CD14-positive monocyte (primary cell): ENCODE data around the gene RANBP3. TPM values are rescaled to one million over a fixed set of nuclear protein-coding genes. Genes with fewer than 3 reads are reported as not detected.

ENCODE experiments used
- DNase-seq, 3 donors: peaks; one replicate each; pipeline ENCODE4 v3.0.0-alpha.2; 2011 to 2022
- H2AFZ ChIP-seq: 2 replicates; pipeline ENCODE4 v1.6.0; 2012; ENCODE audit warnings: mild to moderate bottlenecking, low read depth, low read length, inconsistent platforms; ENCODE audit not compliant: insufficient read depth, poor library complexity, severe bottlenecking
- H3K27ac ChIP-seq, 2 donors: 1 replicate in 1 of 2; 2 replicates in 1 of 2; pipeline ENCODE4 v1.5.1; 2012 to 2013; ENCODE audit warnings: low read length in 2 of 2, control low read depth in 1 of 2, inconsistent platforms in 1 of 2, low read depth in 1 of 2, mild to moderate bottlenecking in 1 of 2
- H3K27me3 ChIP-seq, 2 donors: one replicate each; pipeline versions ENCODE4 v1.6.0 to v1.6.1; 2011 to 2013; ENCODE audit warnings: low read length in 2 of 2; ENCODE audit not compliant: control insufficient read depth in 2 of 2, insufficient read depth in 2 of 2
- H3K36me3 ChIP-seq, 2 donors: replicated peaks in 1 of 2; 1 replicate in 1 of 2; 2 replicates in 1 of 2; pipeline versions ENCODE4 v1.5.1 to v1.6.1; 2012 to 2013; ENCODE audit warnings: low read length in 2 of 2, control low read depth in 1 of 2, inconsistent platforms in 1 of 2, mild to moderate bottlenecking in 1 of 2; ENCODE audit not compliant: insufficient read depth in 2 of 2, control insufficient read depth in 1 of 2
- H3K4me1 ChIP-seq, 2 donors: 1 replicate in 1 of 2; 2 replicates in 1 of 2; pipeline versions ENCODE4 v1.5.1 to v1.6.1; 2012 to 2013; ENCODE audit warnings: low read length in 2 of 2, control low read depth in 1 of 2, inconsistent platforms in 1 of 2, mild to moderate bottlenecking in 1 of 2, moderate library complexity in 1 of 2; ENCODE audit not compliant: insufficient read depth in 2 of 2, control insufficient read depth in 1 of 2
- H3K4me2 ChIP-seq: replicated peaks from 2 replicates; pipeline ENCODE3; 2012; ENCODE audit warnings: low read length, moderate library complexity, mild to moderate bottlenecking; ENCODE audit not compliant: poor library complexity, severe bottlenecking; ENCODE audit errors: extremely low read depth
- H3K4me3 ChIP-seq, 3 experiments: fragments of 200-600 bp in 1 of 3; sonication (generic) in 1 of 3; replicated peaks in 1 of 3; 1 replicate in 2 of 3; 2 replicates in 1 of 3; pipeline ENCODE4 v1.5.1; 2011 to 2013; ENCODE audit warnings: low read length in 3 of 3, mild to moderate bottlenecking in 3 of 3, control low read depth in 2 of 3, low read depth in 2 of 3, inconsistent platforms in 1 of 3, moderate library complexity in 1 of 3
- H3K79me2 ChIP-seq: 2 replicates; pipeline ENCODE4 v1.6.0; 2012; ENCODE audit warnings: mild to moderate bottlenecking, control low read depth, inconsistent platforms, low read length, moderate library complexity; ENCODE audit not compliant: insufficient read depth
- H3K9ac ChIP-seq: 2 replicates; pipeline ENCODE4 v1.6.0; 2017; ENCODE audit warnings: low read length, mild to moderate bottlenecking; ENCODE audit not compliant: insufficient read depth, poor library complexity, severe bottlenecking
- H3K9me3 ChIP-seq, 2 donors: replicated peaks in 1 of 2; 1 replicate in 1 of 2; 2 replicates in 1 of 2; pipeline versions ENCODE4 v1.5.1 to v1.6.1; 2012 to 2013; ENCODE audit warnings: low read length in 2 of 2, control low read depth in 1 of 2; ENCODE audit not compliant: control insufficient read depth in 1 of 2, insufficient read depth in 1 of 2
- H4K20me1 ChIP-seq: 2 replicates; pipeline ENCODE4 v1.6.0; 2012; ENCODE audit warnings: mild to moderate bottlenecking, low read length, control low read depth, moderate library complexity; ENCODE audit not compliant: insufficient read depth
- H3K27ac Mint-ChIP-seq, 7 donors: one replicate each; pipeline ENCODE4 v1.8.0; 2020; ENCODE audit warnings: mild to moderate bottlenecking in 7 of 7, mixed read lengths in 7 of 7, moderate library complexity in 6 of 7, inconsistent platforms in 2 of 7
- H3K27me3 Mint-ChIP-seq, 3 donors: one replicate each; pipeline ENCODE4 v1.8.0; 2021 to 2022; ENCODE audit warnings: low read depth in 3 of 3, mild to moderate bottlenecking in 3 of 3, mixed read lengths in 3 of 3, moderate library complexity in 3 of 3, inconsistent platforms in 1 of 3
- H3K36me3 Mint-ChIP-seq, 2 donors: one replicate each; pipeline ENCODE4 v1.8.0; 2020; ENCODE audit warnings: mixed read lengths in 2 of 2, inconsistent platforms in 1 of 2, mild to moderate bottlenecking in 1 of 2
- H3K4me1 Mint-ChIP-seq: one replicate; pipeline ENCODE4 v1.8.0; 2020; ENCODE audit warnings: mild to moderate bottlenecking, mixed read lengths
- H3K4me3 Mint-ChIP-seq, 2 donors: one replicate each; pipeline ENCODE4 v1.8.0; 2020; ENCODE audit warnings: mild to moderate bottlenecking in 2 of 2, mixed read lengths in 2 of 2, moderate library complexity in 1 of 2
- H3K9me3 Mint-ChIP-seq, 7 donors: one replicate each; pipeline ENCODE4 v1.8.0; 2020 to 2022; ENCODE audit warnings: mixed read lengths in 7 of 7, mild to moderate bottlenecking in 6 of 7, moderate library complexity in 6 of 7, inconsistent platforms in 2 of 7
- CTCF ChIP-seq: fragments of 200-600 bp; IDR thresholded peaks from one replicate; pipeline ENCODE4 v1.8.0; 2022; ENCODE audit warnings: antibody characterized with exemption, mild to moderate bottlenecking
- WGBS: methylation state at CpG from one replicate; pipeline ENCODE4 v1.1.5; 2013; ENCODE audit warnings: missing lambda C conversion rate; ENCODE audit not compliant: insufficient coverage; 5-methylcytosine and 5-hydroxymethylcytosine counted together
- intact Hi-C, 2 donors: fragments of 100-400 bp; cut with micrococcal nuclease; formaldehyde crosslinking; loops; one replicate each; pipeline versions ENCODE4 v1.15.0 to v1.15.1; 2023
- polyA minus RNA-seq: library from RNA; depleted of rRNA, polyadenylated mRNA; stranded (reverse); fragments of >200 nt; gene quantifications from 2 replicates; pipeline ENCODE4 v1.2.3, GENCODE V29; 2012
- polyA plus RNA-seq, 3 donors: library from polyadenylated mRNA; depleted of rRNA in 1 of 3; unstranded in 2 of 3; stranded (reverse) in 1 of 3; fragments of 300-500 nt in 2 of 3; fragments of >200 nt in 1 of 3; fragmentation: Illumina TruSeq in 2 of 3; gene quantifications; 1 replicate in 2 of 3; 2 replicates in 1 of 3; pipeline ENCODE4 v1.2.3, GENCODE V29; 2012 to 2021
- total RNA-seq, 12 experiments: library from RNA in 1 of 12; stranded (reverse) in 1 of 12; fragments of 120-200 nt in 1 of 12; gene quantifications; one replicate each; pipeline ENCODE4 v1.2.4 and lab custom pipeline; 2013 to 2026; ENCODE audit warnings: mixed read lengths in 6 of 12, inconsistent platforms in 1 of 12

Gene RANBP3, protein sequence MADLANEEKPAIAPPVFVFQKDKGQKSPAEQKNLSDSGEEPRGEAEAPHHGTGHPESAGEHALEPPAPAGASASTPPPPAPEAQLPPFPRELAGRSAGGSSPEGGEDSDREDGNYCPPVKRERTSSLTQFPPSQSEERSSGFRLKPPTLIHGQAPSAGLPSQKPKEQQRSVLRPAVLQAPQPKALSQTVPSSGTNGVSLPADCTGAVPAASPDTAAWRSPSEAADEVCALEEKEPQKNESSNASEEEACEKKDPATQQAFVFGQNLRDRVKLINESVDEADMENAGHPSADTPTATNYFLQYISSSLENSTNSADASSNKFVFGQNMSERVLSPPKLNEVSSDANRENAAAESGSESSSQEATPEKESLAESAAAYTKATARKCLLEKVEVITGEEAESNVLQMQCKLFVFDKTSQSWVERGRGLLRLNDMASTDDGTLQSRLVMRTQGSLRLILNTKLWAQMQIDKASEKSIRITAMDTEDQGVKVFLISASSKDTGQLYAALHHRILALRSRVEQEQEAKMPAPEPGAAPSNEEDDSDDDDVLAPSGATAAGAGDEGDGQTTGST
- total RNA-seq (2013): 31.4 TPM
- polyA plus RNA-seq: 10 to 100 TPM in 1 of 3 donors, 1 to 10 TPM in 2; 4.5 to 49.5 (median 8.1) TPM
- 31.4 and 45.2 TPM in 2 replicates for polyA minus RNA-seq
- total RNA-seq (lab: John Stamatoyannopoulos, UW): 14.0 to 40.0 (median 28.7) reads per million in 11 experiments

- Mint-ChIP-seq H3K4me3 (peak within 1 kb of the TSS; percentile 85 to 91), H3K4me1 (peaks cover 40% of the 10 kb centered on the region), H3K9me3 (no peaks in the 10 kb centered on the region), H3K27me3 (no peaks in the 10 kb centered on the region), H3K36me3 (peaks cover 7 to 28% of the 10 kb centered on the region in 2 donors), H3K27ac (peak within 1 kb of the TSS; percentile 82 to 95 (median 95))
- no peak for TF ChIP-seq CTCF
- H3K36me3 ChIP-seq: peaks cover 14 to 31% of the 10 kb centered on the region in 2 donors
- H3K4me2 ChIP-seq: peak within 1 kb of the TSS; percentile 87
- peak within 1 kb of the TSS; percentile 98 for H3K9ac ChIP-seq
- intact Hi-C loops: loop anchor here (5.0 to 10.0 kb wide), 2 partner anchors 71 to 73 kb away; partner anchors contain the start of genes NDUFA11 (in 1 of the 2) and VMAC (in 1 of the 2)
- peaks cover 23 to 32% of the 10 kb centered on the region in 2 donors for H3K4me1 ChIP-seq
- H3K9me3 ChIP-seq: no peaks in the 10 kb centered on the region
- peak within 1 kb of the TSS; percentile 93 for H3K27ac ChIP-seq
- peaks cover 28% of the 10 kb centered on the region for H4K20me1 ChIP-seq
- H2AFZ ChIP-seq: peak within 1 kb of the TSS; percentile 98
- peak within 1 kb of the TSS; percentile 72 to 91 (median 91) for H3K4me3 ChIP-seq
- H3K79me2 ChIP-seq: peaks cover 58% of the 10 kb centered on the region
- WGBS: under 1% methylated on average over 86 of the region's 88 CpGs
- peak; percentile 99 to 100 (median 99) for DNase-seq
- no peaks in the 10 kb centered on the region for H3K27me3 ChIP-seq
Measured at GRCh38 chr19:5977785-5978605, at the start of gene RANBP3. Gene RANBP3 (minus strand): TSS chr19:5978140. CDS start chr19:5978082, 58 bp downstream.
